HCT116 (cell line): ENCODE data around the gene ZNF620. TPM values are rescaled to one million over a fixed set of nuclear protein-coding genes. Genes with fewer than 3 reads are reported as not detected.

Source experiments
- ATAC-seq: fragments of 200-7000 bp; cut with Tn5 transposase; 2 replicates; pipeline ENCODE4 v1.9.1; 2020; ENCODE audit warnings: mild to moderate bottlenecking, moderate library complexity
- BruUV-seq: library from RNA; stranded (reverse); fragments of 400-500 nt; replicated peaks from 2 replicates; lab custom pipeline; 2021; lab: Mats Ljungman, UMichigan
- CTCF ChIA-PET: fragments of 300-600 bp; sonication (Branson Sonifier 250); formaldehyde crosslinking; loops from one replicate; lab custom pipeline; 2021; ENCODE audit warnings: antibody characterized with exemption; lab: Charles Lee
- POLR2A ChIA-PET: fragments of 300-600, 350-600 bp; sonication (Branson Sonifier 250); formaldehyde crosslinking; loops from one replicate; lab custom pipeline; 2021; ENCODE audit warnings: antibody characterized with exemption; lab: Charles Lee
- RAD21 ChIA-PET, 2 experiments: fragments of 300-600 bp; sonication (Branson Sonifier 250); formaldehyde crosslinking; loops; one replicate each; lab custom pipeline; 2023; ENCODE audit warnings: low total read pairs in 2 of 2; ENCODE audit not compliant: uncharacterized antibody in 2 of 2, unreplicated experiment in 2 of 2, low non-redundant PET in 1 of 2; lab: Charles Lee
- DNase-seq: peaks from one replicate; pipeline ENCODE4 v3.0.0-alpha.2; 2010; ENCODE audit warnings: low read depth, low spot score
- H2AFZ ChIP-seq: fragments of 200-600 bp; shearing (Covaris generic), sonication (generic); 2 replicates; pipeline ENCODE4 v1.6.1; 2017; ENCODE audit warnings: low read depth, mixed run types, mixed read lengths, antibody characterized with exemption, low read length; ENCODE audit not compliant: poor library complexity, severe bottlenecking
- H3K27ac ChIP-seq: 2 replicates; pipeline ENCODE4 v1.5.1; 2012; ENCODE audit warnings: low read depth, low read length
- H3K27me3 ChIP-seq: fragments of 200-600 bp; sonication (generic); 2 replicates; pipeline ENCODE4 v1.6.1; 2016; ENCODE audit warnings: mixed run types, low read length, mixed read lengths; ENCODE audit not compliant: insufficient read depth
- H3K36me3 ChIP-seq, 2 experiments: fragments of 200-500 bp in 1 of 2; fragments of 200-600 bp in 1 of 2; sonication (Bioruptor generic) in 1 of 2; sonication (generic) in 1 of 2; 2 replicates each; pipeline versions ENCODE4 v1.5.1 to v1.6.1; 2014 to 2016; ENCODE audit warnings: low read length in 2 of 2, inconsistent platforms in 1 of 2, mixed read lengths in 1 of 2, mixed run types in 1 of 2; ENCODE audit not compliant: insufficient read depth in 2 of 2, control insufficient read depth in 1 of 2
- H3K4me1 ChIP-seq, 2 experiments: fragments of 200-600 bp in 1 of 2; sonication (generic) in 1 of 2; 2 replicates each; pipeline versions ENCODE4 v1.5.1 to v1.6.1; 2012 to 2017; ENCODE audit warnings: low read length in 2 of 2, inconsistent platforms in 1 of 2, mild to moderate bottlenecking in 1 of 2, mixed read lengths in 1 of 2, mixed run types in 1 of 2, moderate library complexity in 1 of 2; ENCODE audit not compliant: insufficient read depth in 2 of 2, control insufficient read depth in 1 of 2
- H3K4me2 ChIP-seq: fragments of 200-600 bp; sonication (generic); 2 replicates; pipeline ENCODE4 v1.6.1; 2017; ENCODE audit warnings: mixed run types, low read length, mixed read lengths
- H3K4me3 ChIP-seq, 2 experiments: fragments of 200-600 bp in 1 of 2; sonication (generic) in 1 of 2; replicated peaks in 1 of 2; 2 replicates each; pipeline ENCODE4 v1.5.1; 2011 to 2016; ENCODE audit warnings: low read length in 2 of 2, control low read depth in 1 of 2, low read depth in 1 of 2, mild to moderate bottlenecking in 1 of 2, mixed read lengths in 1 of 2, mixed run types in 1 of 2
- H3K79me2 ChIP-seq: fragments of 200-600 bp; sonication (generic); 2 replicates; pipeline ENCODE4 v1.6.1; 2017; ENCODE audit warnings: mild to moderate bottlenecking, mixed run types, low read length, moderate library complexity, mixed read lengths; ENCODE audit not compliant: insufficient read depth
- H3K9ac ChIP-seq: fragments of 200-600 bp; sonication (generic); 2 replicates; pipeline ENCODE4 v1.6.1; 2016; ENCODE audit warnings: low read length, mixed read lengths
- H3K9me2 ChIP-seq: fragments of 200-600 bp; sonication (generic), shearing (Covaris generic); 2 replicates; pipeline ENCODE4 v1.6.1; 2017; ENCODE audit warnings: mixed run types, mild to moderate bottlenecking, moderate library complexity; ENCODE audit not compliant: insufficient read depth
- H3K9me3 ChIP-seq, 2 experiments: fragments of 200-500 bp in 1 of 2; fragments of 200-600 bp in 1 of 2; sonication (Bioruptor generic) in 1 of 2; sonication (generic) in 1 of 2; 2 replicates each; pipeline ENCODE4 v1.6.1; 2014 to 2017; ENCODE audit warnings: low read length in 2 of 2, mixed read lengths in 2 of 2, inconsistent platforms in 1 of 2, low read depth in 1 of 2, mild to moderate bottlenecking in 1 of 2, mixed run types in 1 of 2, moderate library complexity in 1 of 2; ENCODE audit not compliant: control insufficient read depth in 1 of 2, insufficient read depth in 1 of 2
- H4K20me1 ChIP-seq: fragments of 200-600 bp; sonication (generic), shearing (Covaris generic); 2 replicates; pipeline ENCODE4 v1.6.1; 2017; ENCODE audit warnings: mixed run types, mild to moderate bottlenecking, moderate library complexity; ENCODE audit not compliant: insufficient read depth
- CBX3 ChIP-seq: IDR thresholded peaks from 2 replicates; pipeline ENCODE4 v1.6.1; 2012; ENCODE audit warnings: low read depth
- CEBPB ChIP-seq: IDR thresholded peaks from 2 replicates; pipeline ENCODE4 v1.6.1; 2012; ENCODE audit warnings: low read depth
- ELF1 ChIP-seq: IDR thresholded peaks from 2 replicates; pipeline ENCODE4 v1.6.1; 2012; ENCODE audit warnings: low read depth, borderline replicate concordance
- EZH2 ChIP-seq: fragments of 200-600 bp; sonication (generic); IDR thresholded peaks from 2 replicates; pipeline ENCODE4 v1.6.1; 2017; ENCODE audit warnings: antibody characterized with exemption, mixed run types
- FOSL1 ChIP-seq: IDR thresholded peaks from 2 replicates; pipeline ENCODE4 v1.6.1; 2012; ENCODE audit warnings: low read depth
- JUND ChIP-seq: IDR thresholded peaks from 2 replicates; pipeline ENCODE4 v1.6.1; 2012
- RAD21 ChIP-seq: IDR thresholded peaks from 2 replicates; pipeline ENCODE4 v1.6.1; 2012; ENCODE audit warnings: low read depth, mild to moderate bottlenecking
- SIN3A ChIP-seq: IDR thresholded peaks from 2 replicates; pipeline ENCODE4 v1.6.1; 2012; ENCODE audit warnings: low read depth
- SP1 ChIP-seq: IDR thresholded peaks from 2 replicates; pipeline ENCODE4 v1.6.1; 2012; ENCODE audit warnings: low read depth
- SRF ChIP-seq: IDR thresholded peaks from 2 replicates; pipeline ENCODE4 v1.6.1; 2012; ENCODE audit warnings: low read depth
- TCF7L2 ChIP-seq: IDR thresholded peaks from 2 replicates; pipeline ENCODE4 v1.7.0; 2011; ENCODE audit warnings: borderline replicate concordance, inconsistent platforms; ENCODE audit not compliant: insufficient read depth, insufficient read length; ENCODE audit errors: extremely low read depth
- ZFX ChIP-seq: fragments of 450-650 bp; IDR thresholded peaks from 2 replicates; pipeline ENCODE4 v1.6.1; 2017
- ZNF274 ChIP-seq: fragments of 200-500 bp; sonication (Bioruptor generic); IDR thresholded peaks from 2 replicates; pipeline ENCODE4 v1.6.1; 2014; ENCODE audit warnings: mild to moderate bottlenecking, low read depth, low read length, inconsistent platforms
- intact Hi-C: fragments of 100-400 bp; cut with micrococcal nuclease; formaldehyde crosslinking; loops from 2 replicates; pipeline ENCODE4 v1.10.0; 2022
- total RNA-seq: library from RNA; stranded (reverse); gene quantifications from one replicate; pipeline ENCODE4 v1.2.1, GENCODE V29; 2021; ENCODE audit not compliant: unreplicated experiment
- TF ChIP-seq, protein P1 (sequence below): IDR thresholded peaks from 2 replicates; pipeline ENCODE4 v1.6.1; 2012
- TF ChIP-seq, protein P2 (sequence below): IDR thresholded peaks from 2 replicates; pipeline ENCODE4 v1.6.1; 2012
- TF ChIP-seq, protein P3 (sequence below), 3 experiments: fragments of 200-600 bp in 1 of 3; sonication (generic) in 1 of 3; IDR thresholded peaks in 2 of 3; conservative IDR thresholded peaks in 1 of 3; 2 replicates each; pipeline ENCODE4 v1.5.1; 2012 to 2017; ENCODE audit warnings: low read depth in 2 of 3, low read length in 2 of 3, antibody characterized with exemption in 1 of 3, borderline replicate concordance in 1 of 3, control low read depth in 1 of 3, mild to moderate bottlenecking in 1 of 3, mixed read lengths in 1 of 3, mixed run types in 1 of 3, moderate library complexity in 1 of 3; ENCODE audit not compliant: insufficient read depth in 1 of 3
- TF ChIP-seq, protein P4 (sequence below): IDR thresholded peaks from 2 replicates; pipeline ENCODE4 v1.6.1; 2011; ENCODE audit warnings: mild to moderate bottlenecking, low read length, moderate library complexity; ENCODE audit not compliant: insufficient replicate concordance; ENCODE audit errors: extremely low read depth

Gene ZNF620
- total RNA-seq, 1 experiment from 2014 or later, result 10.2 TPM

DNA sequence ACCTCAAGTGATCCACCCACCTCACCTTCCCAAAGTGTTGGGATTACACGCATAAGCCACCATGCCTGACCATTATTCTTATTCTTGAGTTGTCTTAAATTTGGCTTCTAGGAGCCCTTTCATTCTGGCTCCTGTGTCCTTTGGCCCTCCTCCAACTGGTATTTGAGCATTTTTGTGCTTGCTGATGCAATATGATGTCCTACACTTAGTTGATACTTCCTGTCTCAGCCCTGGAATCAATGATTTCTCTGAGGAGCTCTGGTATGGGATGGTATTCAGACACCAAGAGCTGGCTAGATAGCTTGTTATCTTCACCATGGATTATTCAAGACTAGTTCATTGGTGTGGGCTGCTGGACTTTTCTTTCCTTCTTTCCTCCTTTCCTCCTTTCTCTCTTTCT is 44.3 kb downstream of the ZNF620 start:
- ChIA-PET CTCF (no interaction called here), POLR2A (no interaction called here)
- H2AFZ ChIP-seq, result no peak overlapping the region
- H3K4me2 ChIP-seq, result no peak overlapping the region
- H3K79me2 ChIP-seq, result no peaks in the 10 kb centered on the region
- peaks cover 0 to 5% of the 10 kb centered on the region in 2 experiments; a peak in 1 of 4 replicates for H3K4me1 ChIP-seq
- no peaks in the 10 kb centered on the region for H3K36me3 ChIP-seq
- DNase-seq (no peak), ATAC-seq (no peak)
- no peaks in the 10 kb centered on the region for H4K20me1 ChIP-seq
- no peaks in the 10 kb centered on the region for H3K9me2 ChIP-seq
- H3K9ac ChIP-seq, result no peak overlapping the region
- TF ChIP-seq FOSL1, result no peak
- no peak for TF ChIP-seq SP1
- TF ChIP-seq, protein P1, sequence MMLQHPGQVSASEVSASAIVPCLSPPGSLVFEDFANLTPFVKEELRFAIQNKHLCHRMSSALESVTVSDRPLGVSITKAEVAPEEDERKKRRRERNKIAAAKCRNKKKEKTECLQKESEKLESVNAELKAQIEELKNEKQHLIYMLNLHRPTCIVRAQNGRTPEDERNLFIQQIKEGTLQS, result no peak
- TF ChIP-seq CBX3, result no peak
- no peak for TF ChIP-seq TCF7L2
- no peak for TF ChIP-seq ZFX
- TF ChIP-seq JUND, result no peak
- TF ChIP-seq SRF, result no peak
- TF ChIP-seq, all 23 proteins: peak for 0
- H3K4me3 ChIP-seq, result no peak overlapping the region
- RAD21 ChIA-PET, result no interaction called here
- intact Hi-C loops, result loop anchor here (5.0 kb wide), 1 partner anchor 213 kb away; no protein-coding TSS in a partner anchor
- no TSS peak for BruUV-seq
- no peak overlapping the region for H3K27ac ChIP-seq
- H3K9me3 ChIP-seq, result no peaks in the 10 kb centered on the region
- H3K27me3 ChIP-seq, result no peaks in the 10 kb centered on the region

DNA sequence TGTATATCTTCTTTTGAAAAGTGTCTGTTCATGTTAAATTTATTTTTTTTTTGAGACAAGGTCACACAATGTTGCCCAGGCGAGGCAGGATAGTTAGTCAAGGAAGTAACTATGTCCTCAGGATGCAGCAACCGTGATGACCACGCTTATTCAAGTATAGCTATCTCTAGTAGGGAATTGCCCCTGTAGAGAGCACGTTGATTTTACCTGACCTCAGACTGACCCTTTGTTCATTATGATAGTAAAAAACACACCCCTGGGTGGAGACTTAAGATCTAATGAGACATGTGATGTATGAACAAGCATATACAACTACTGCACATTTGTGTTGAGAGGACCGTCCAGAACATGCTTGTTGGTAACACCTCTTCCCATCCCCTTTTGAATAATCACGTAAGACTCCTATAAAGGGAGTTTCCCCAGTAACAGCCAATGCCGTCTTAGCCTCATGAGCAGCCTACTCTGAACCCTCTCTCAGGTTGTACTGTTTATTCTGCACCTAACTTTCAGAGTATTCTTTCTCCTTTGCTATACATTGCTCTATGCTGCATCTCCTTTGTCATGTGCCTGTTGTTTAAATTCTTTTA is 51.8 kb downstream of the ZNF620 start:
- Histone ChIP-seq H3K79me2 (no peaks in the 10 kb centered on the region), H3K36me3 (no peaks in the 10 kb centered on the region), H3K27ac (no peak overlapping the region), H3K27me3 (no peaks in the 10 kb centered on the region), H2AFZ (no peak overlapping the region), H3K4me2 (no peak overlapping the region), H3K9me2 (no peaks in the 10 kb centered on the region), H3K4me1 (no peaks in the 10 kb centered on the region), H3K9ac (no peak overlapping the region), H3K9me3 (no peaks in the 10 kb centered on the region), H3K4me3 (no peak overlapping the region), H4K20me1 (no peaks in the 10 kb centered on the region)
- RAD21 ChIA-PET, result no interaction called here
- POLR2A ChIA-PET, result no interaction called here
- BruUV-seq, result no TSS peak
- intact Hi-C loops, result no loop called here
- no peak for TF ChIP-seq JUND
- TF ChIP-seq ELF1, result no peak
- no peak for TF ChIP-seq SIN3A
- TF ChIP-seq, protein P2, sequence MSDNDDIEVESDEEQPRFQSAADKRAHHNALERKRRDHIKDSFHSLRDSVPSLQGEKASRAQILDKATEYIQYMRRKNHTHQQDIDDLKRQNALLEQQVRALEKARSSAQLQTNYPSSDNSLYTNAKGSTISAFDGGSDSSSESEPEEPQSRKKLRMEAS, result no peak
- TF ChIP-seq, protein P3, sequence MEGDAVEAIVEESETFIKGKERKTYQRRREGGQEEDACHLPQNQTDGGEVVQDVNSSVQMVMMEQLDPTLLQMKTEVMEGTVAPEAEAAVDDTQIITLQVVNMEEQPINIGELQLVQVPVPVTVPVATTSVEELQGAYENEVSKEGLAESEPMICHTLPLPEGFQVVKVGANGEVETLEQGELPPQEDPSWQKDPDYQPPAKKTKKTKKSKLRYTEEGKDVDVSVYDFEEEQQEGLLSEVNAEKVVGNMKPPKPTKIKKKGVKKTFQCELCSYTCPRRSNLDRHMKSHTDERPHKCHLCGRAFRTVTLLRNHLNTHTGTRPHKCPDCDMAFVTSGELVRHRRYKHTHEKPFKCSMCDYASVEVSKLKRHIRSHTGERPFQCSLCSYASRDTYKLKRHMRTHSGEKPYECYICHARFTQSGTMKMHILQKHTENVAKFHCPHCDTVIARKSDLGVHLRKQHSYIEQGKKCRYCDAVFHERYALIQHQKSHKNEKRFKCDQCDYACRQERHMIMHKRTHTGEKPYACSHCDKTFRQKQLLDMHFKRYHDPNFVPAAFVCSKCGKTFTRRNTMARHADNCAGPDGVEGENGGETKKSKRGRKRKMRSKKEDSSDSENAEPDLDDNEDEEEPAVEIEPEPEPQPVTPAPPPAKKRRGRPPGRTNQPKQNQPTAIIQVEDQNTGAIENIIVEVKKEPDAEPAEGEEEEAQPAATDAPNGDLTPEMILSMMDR (IDR thresholded peaks at IDR 0.05 in 2 of 3, conservative IDR thresholded peaks at IDR 0.05 in 1 of 3; ENCODE audit: borderline replicate concordance in 1 of 3, insufficient read depth in 1 of 3, low read depth in 2 of 3, low read length in 2 of 3), result no peak
- TF ChIP-seq SRF, result no peak
- no peak for TF ChIP-seq RAD21
- no peak for TF ChIP-seq EZH2
- no peak for TF ChIP-seq CEBPB
- TF ChIP-seq, protein P4, sequence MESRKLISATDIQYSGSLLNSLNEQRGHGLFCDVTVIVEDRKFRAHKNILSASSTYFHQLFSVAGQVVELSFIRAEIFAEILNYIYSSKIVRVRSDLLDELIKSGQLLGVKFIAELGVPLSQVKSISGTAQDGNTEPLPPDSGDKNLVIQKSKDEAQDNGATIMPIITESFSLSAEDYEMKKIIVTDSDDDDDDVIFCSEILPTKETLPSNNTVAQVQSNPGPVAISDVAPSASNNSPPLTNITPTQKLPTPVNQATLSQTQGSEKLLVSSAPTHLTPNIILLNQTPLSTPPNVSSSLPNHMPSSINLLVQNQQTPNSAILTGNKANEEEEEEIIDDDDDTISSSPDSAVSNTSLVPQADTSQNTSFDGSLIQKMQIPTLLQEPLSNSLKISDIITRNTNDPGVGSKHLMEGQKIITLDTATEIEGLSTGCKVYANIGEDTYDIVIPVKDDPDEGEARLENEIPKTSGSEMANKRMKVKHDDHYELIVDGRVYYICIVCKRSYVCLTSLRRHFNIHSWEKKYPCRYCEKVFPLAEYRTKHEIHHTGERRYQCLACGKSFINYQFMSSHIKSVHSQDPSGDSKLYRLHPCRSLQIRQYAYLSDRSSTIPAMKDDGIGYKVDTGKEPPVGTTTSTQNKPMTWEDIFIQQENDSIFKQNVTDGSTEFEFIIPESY, result no peak
- no peak for TF ChIP-seq ZNF274
- TF ChIP-seq CBX3, result no peak
- CTCF ChIA-PET, result no interaction called here
- DNase-seq (no peak), ATAC-seq (no peak)
